ENCODE measurements around the gene ANAPC2. TPM values are rescaled to one million over a fixed set of nuclear protein-coding genes. Genes with fewer than 3 reads are reported as not detected.

ANAPC2 gene
- total RNA-seq, 1 donor from 2014 or later, result 57.4 TPM

- Mint-ChIP-seq H3K9me3 (no peaks in the 10 kb centered on the region), H3K4me1 (peaks cover 3% of the 10 kb centered on the region), H3K27me3 (peaks cover 3% of the 10 kb centered on the region), H3K4me3 (no peak within 1 kb of the TSS), H3K27ac (no peak within 1 kb of the TSS), H3K36me3 (ENCODE audit: low read depth) (no peaks in the 10 kb centered on the region)
- intact Hi-C loops (cut with micrococcal nuclease), result no loop called here
- no peak for DNase-seq
Observed at GRCh38 chr9:137230705-137231371, 42.5 kb upstream of the ANAPC2 start, which contains the start of gene SLC34A3. Gene SLC34A3 (plus strand): TSS chr9:137230901. CDS start chr9:137231703, 802 bp downstream.

DNA sequence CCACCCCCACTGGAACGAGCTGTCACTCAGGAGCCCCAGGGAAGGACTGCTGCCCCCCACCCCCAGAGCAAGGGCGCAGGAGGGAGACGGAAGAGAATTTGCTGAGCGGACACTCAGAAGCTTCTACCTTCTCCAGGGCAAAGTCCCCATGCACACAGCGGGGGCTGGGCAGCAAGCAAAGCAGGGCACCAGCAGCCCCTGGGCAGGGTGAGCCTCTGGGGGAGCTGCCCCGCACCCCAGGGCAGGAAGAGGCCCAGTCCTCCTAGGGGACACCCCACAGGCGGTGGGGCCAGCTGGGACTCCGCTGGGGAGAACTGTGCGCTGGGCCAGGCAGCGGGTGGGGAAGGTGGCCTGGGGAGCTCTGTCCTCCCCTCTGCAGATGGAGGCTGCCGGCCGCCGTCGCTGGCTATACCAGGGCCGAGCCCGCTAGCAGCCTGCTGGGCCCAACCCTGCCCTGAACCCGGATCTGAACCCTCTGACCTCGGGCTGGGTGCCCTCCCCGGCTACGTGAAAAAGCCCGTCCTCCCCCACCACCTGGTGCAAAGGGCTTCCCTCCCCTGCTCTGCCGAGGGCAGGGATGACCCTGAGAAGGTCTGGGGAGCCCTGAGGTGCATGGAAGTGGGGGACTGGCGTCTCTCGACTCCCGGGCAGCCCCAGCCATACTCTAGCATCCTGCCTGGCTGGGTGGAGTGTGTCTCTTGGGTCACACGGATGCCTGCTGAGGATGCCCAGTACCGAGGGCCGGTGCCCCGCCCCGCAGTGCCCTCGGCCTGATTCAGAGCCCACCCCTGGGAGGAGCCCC is 41.7 kb upstream of the ANAPC2 start:
- no peaks in the 10 kb centered on the region for H3K36me3 Mint-ChIP-seq (ENCODE audit: low read depth)
- intact Hi-C loops (cut with micrococcal nuclease), result no loop called here

GRCh38 chr9:137228968-137229896 is 40.9 kb upstream of the ANAPC2 start:
- Mint-ChIP-seq H3K4me3 (no peak overlapping the region), H3K27ac (no peak overlapping the region), H3K4me1 (peaks cover 3% of the 10 kb centered on the region), H3K9me3 (no peaks in the 10 kb centered on the region), H3K36me3 (ENCODE audit: low read depth) (no peaks in the 10 kb centered on the region), H3K27me3 (peaks cover 2% of the 10 kb centered on the region)
- DNase-seq, result no peak
- intact Hi-C loops (cut with micrococcal nuclease), result no loop called here

More for the DNA sequence above, 41.7 kb upstream of the ANAPC2 start:
- H3K9me3 Mint-ChIP-seq, result no peaks in the 10 kb centered on the region
- H3K27me3 Mint-ChIP-seq, result peaks cover 2% of the 10 kb centered on the region
- no peak overlapping the region for H3K4me3 Mint-ChIP-seq
- no peak overlapping the region for H3K27ac Mint-ChIP-seq
- H3K4me1 Mint-ChIP-seq, result peaks cover 3% of the 10 kb centered on the region
- DNase-seq, result no peak

DNA sequence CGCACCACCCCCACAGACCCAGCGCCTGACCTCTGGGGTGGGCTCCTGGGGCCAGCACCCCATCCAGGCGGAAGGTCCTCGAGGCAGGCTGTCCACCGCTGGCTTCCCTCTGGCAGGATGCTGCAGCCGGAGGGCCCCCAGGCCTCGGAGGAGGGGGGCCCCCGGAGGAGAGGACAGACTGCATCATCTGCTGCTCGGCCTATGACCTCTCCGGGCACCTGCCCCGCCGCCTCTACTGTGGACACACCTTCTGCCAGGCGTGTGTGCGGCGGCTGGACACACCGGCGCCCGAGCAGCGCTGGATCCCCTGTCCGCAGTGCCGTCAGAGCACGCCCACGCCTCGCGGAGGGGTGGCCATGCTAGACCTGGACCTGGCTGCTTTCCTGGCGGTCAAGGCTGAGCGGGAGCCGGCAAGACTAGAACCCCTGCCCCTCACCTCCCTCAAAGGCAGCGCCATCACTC is 40.2 kb upstream of the ANAPC2 start:
- H3K36me3 Mint-ChIP-seq (ENCODE audit: low read depth), result no peaks in the 10 kb centered on the region
- no peak for DNase-seq
- peaks cover 2% of the 10 kb centered on the region for H3K27me3 Mint-ChIP-seq
- intact Hi-C loops (cut with micrococcal nuclease), result no loop called here
- no peak overlapping the region for H3K27ac Mint-ChIP-seq
- H3K4me3 Mint-ChIP-seq, result no peak overlapping the region
- H3K9me3 Mint-ChIP-seq, result no peaks in the 10 kb centered on the region
- peaks cover 4% of the 10 kb centered on the region for H3K4me1 Mint-ChIP-seq

DNA sequence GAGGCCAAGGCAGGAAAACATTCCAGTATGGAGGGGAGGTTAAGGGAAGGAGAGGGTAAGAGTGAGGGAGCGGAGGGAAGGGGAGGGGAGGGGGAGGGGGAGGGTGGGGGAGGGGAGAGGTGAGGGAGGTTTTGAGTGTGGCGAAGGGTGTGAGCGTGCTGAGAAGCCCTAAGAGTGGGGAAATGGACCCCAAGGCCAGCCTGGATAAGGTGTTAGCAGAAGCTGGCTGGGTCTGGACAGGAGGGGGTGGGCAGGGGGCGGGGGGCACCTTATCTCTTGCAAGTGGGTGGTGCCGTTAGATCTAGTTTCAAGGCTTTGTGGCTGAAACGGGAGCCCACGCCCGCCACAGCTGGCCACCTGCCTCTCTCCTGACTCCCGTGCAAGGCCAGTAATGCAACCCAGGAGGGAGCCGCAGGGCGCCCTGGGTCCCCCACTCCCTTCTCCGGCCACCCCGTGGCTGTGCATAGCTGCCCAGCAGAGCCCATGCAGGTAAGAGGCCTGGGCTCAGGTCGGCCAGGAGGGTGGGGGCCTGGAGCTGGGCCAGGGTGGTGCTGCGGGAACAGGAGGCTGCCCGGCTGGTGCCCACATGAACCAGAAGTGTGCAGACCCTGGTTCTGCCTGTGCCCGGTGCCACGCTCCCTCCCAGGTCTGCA is 39.6 kb upstream of the ANAPC2 start:
- Mint-ChIP-seq H3K4me3 (no peak overlapping the region), H3K36me3 (ENCODE audit: low read depth) (no peaks in the 10 kb centered on the region), H3K27ac (peak overlapping the region; percentile 55), H3K27me3 (peaks cover 2% of the 10 kb centered on the region), H3K9me3 (no peaks in the 10 kb centered on the region), H3K4me1 (peaks cover 5% of the 10 kb centered on the region)
- no peak for DNase-seq
- intact Hi-C loops (cut with micrococcal nuclease), result loop anchor here (1.0 kb wide), 1 partner anchor 110 kb away; no protein-coding TSS in a partner anchor

- Mint-ChIP-seq H3K4me1 (peaks cover 6% of the 10 kb centered on the region), H3K36me3 (ENCODE audit: low read depth) (no peaks in the 10 kb centered on the region), H3K9me3 (no peaks in the 10 kb centered on the region), H3K27me3 (peaks cover 2% of the 10 kb centered on the region), H3K4me3 (no peak within 1 kb of the TSS), H3K27ac (peak within 1 kb of the TSS; percentile 55)
- intact Hi-C loops (cut with micrococcal nuclease), result loop anchor here (1.0 kb wide), 1 partner anchor 109 kb away; no protein-coding TSS in a partner anchor
- DNase-seq, result peak; percentile 95
Observed at GRCh38 chr9:137227054-137227852, 38.9 kb upstream of the ANAPC2 start, which contains the start of gene RNF224. Gene RNF224 (plus strand): TSS chr9:137227502. CDS start chr9:137228336, 834 bp downstream.

DNA sequence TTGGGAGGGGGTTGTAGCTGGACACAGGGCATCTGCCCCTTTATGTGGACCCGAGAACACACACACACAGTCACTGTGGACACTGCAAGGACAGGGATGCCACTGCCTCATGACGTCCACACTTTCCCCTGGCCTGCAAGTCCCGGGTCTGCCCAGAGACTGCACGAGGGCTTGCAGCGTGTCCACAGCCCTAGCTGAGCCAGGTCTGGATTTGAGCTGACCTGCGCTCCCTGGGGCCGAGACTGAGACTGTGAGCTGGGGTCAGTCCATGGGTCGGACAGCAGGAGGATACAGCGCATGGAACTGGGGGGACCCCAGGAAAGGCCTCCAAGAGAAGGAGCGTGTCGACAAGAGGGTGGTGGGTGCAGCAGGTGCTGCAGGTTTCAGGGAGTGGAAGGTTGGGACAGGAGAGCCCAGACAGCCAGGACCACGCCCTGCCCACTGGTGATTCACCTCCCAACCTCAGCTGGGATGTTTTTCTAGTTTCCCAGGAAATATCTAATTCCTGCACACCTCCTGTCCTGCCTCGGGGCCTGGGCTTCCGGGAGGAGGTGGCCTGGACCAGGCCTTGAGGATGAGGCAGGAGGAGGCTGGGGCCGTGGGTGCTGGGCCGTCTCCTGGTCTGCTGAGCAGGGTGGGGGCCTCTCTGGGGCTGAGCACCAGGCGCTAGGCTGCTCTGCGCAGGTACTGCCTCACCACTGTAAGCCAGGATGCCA is 38.1 kb upstream of the ANAPC2 start:
- no peak overlapping the region for H3K27ac Mint-ChIP-seq
- H3K36me3 Mint-ChIP-seq (ENCODE audit: low read depth), result no peaks in the 10 kb centered on the region
- no peak for DNase-seq
- peaks cover 6% of the 10 kb centered on the region for H3K4me1 Mint-ChIP-seq
- H3K4me3 Mint-ChIP-seq, result no peak overlapping the region
- H3K9me3 Mint-ChIP-seq, result no peaks in the 10 kb centered on the region
- intact Hi-C loops (cut with micrococcal nuclease), result loop anchor here (1.0 kb wide), 1 partner anchor 108 kb away; no protein-coding TSS in a partner anchor
- H3K27me3 Mint-ChIP-seq, result peaks cover 2% of the 10 kb centered on the region

DNA sequence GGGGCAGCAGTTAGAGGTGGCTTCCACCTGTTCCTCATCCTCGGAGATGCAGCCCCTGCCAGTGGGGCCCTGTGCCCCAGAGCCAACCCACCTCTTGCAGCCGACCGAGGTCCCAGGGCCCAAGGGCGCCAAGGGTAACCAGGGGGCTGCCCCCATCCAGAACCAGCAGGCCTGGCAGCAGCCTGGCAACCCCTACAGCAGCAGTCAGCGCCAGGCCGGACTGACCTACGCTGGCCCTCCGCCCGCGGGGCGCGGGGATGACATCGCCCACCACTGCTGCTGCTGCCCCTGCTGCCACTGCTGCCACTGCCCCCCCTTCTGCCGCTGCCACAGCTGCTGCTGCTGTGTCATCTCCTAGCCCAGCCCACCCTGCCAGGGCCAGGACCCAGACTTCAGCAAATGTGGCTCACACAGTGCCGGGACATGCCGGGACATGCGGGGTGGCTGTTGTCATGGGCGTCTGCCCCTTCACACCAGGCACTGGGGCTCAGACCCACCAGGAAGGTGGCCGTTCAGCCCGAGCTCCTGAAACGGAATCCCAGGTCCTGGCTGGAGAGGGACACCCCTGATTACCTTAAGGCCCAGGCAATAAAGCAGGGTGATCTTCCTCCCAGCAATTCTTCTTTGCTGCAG is 37.5 kb upstream of the ANAPC2 start:
- Mint-ChIP-seq H3K9me3 (no peaks in the 10 kb centered on the region), H3K27me3 (peaks cover 2% of the 10 kb centered on the region), H3K4me3 (no peak overlapping the region), H3K36me3 (ENCODE audit: low read depth) (no peaks in the 10 kb centered on the region), H3K27ac (no peak overlapping the region), H3K4me1 (peaks cover 6% of the 10 kb centered on the region)
- intact Hi-C loops (cut with micrococcal nuclease), result no loop called here
- no peak for DNase-seq

- peak; percentile 75 for DNase-seq
- H3K27ac Mint-ChIP-seq, result peak within 1 kb of the TSS; percentile 90
- H3K4me3 Mint-ChIP-seq, result peak within 1 kb of the TSS; percentile 88
- peaks cover 6% of the 10 kb centered on the region for H3K4me1 Mint-ChIP-seq
- H3K36me3 Mint-ChIP-seq (ENCODE audit: low read depth), result no peaks in the 10 kb centered on the region
- H3K27me3 Mint-ChIP-seq, result peaks cover 2% of the 10 kb centered on the region
- intact Hi-C loops (cut with micrococcal nuclease), result no loop called here
- H3K9me3 Mint-ChIP-seq, result no peaks in the 10 kb centered on the region
Observed at GRCh38 chr9:137224830-137225694, 36.7 kb upstream of the ANAPC2 start, which contains the start of gene CYSRT1. Gene CYSRT1 (plus strand): TSS chr9:137225174. CDS start chr9:137225622, 448 bp downstream.

- DNase-seq, result peak; percentile 99
- Mint-ChIP-seq H3K4me3 (peak overlapping the region; percentile 88), H3K4me1 (peaks cover 6% of the 10 kb centered on the region), H3K27me3 (peaks cover 2% of the 10 kb centered on the region), H3K9me3 (no peaks in the 10 kb centered on the region), H3K27ac (peak overlapping the region; percentile 90), H3K36me3 (ENCODE audit: low read depth) (no peaks in the 10 kb centered on the region)
- intact Hi-C loops (cut with micrococcal nuclease), result loop anchor here (1.0 to 2.0 kb wide), 6 partner anchors 18 to 137 kb away; partner anchors contain the start of genes ANAPC2, MAN1B1, NDOR1 and SSNA1
Observed at GRCh38 chr9:137223078-137223970, 35.0 kb upstream of the ANAPC2 start.

All from activated CD4-positive, alpha-beta T cell treated with anti-CD3 and anti-CD28 coated beads, Interleukin-2, amount 10 ng/mL, durations not matched to agents 24 days and 14 days (primary cell).